GM12874 (cell line): ENCODE data around the gene TTLL4.
A peak's percentile ranks its signal among the peaks of the same experiment; 100 is the strongest.

Experiments used
- CTCF ChIP-seq: IDR thresholded peaks from 2 replicates; pipeline ENCODE4 v1.5.1; 2011; ENCODE audit warnings: low read depth, mild to moderate bottlenecking, control low read depth, low read length, moderate library complexity; ENCODE audit not compliant: insufficient read depth

Gene TTLL4

DNA sequence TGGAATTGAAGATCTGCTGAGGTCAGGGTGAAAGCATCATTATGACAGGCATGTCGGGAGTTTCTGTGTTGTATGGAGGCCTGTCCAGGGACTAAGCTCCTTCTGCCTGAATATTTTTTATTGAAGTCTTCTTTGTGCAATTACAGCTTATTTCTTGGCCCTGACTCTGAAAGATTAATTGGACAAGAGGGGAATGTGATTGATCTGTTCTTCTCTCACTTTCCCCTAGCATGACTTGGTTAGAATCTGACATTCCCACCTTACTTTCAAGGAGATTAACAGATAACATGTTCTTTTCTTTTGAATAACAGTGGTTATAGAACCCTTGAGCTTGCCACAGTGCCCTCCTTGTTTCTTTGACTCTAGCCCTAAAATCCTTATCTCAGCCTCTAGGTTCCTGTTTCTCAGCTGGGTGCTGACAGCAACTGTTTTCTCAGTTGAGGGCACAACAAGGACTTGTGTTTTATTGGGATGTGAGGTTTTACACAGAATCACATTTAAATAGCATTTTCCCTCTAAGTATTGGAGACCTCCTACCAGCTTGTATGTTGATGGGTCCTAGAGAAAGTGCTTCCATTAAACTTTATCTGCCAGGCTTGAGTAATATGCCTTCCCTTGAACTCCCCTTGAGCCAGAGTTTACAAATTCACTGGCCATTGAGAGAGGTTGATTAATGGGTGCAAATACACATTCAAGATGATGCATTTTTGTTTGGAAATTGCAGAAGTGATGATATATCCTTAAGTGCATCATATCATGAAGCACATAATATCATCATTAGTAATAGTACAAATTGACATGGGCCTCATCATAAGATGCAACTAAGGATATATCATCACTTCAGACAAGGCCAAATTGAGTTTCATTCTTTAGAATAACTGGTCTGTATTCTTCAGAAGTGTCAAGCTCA lies 12.5 kb downstream of the TTLL4 start:
- no peak for TF ChIP-seq CTCF

DNA sequence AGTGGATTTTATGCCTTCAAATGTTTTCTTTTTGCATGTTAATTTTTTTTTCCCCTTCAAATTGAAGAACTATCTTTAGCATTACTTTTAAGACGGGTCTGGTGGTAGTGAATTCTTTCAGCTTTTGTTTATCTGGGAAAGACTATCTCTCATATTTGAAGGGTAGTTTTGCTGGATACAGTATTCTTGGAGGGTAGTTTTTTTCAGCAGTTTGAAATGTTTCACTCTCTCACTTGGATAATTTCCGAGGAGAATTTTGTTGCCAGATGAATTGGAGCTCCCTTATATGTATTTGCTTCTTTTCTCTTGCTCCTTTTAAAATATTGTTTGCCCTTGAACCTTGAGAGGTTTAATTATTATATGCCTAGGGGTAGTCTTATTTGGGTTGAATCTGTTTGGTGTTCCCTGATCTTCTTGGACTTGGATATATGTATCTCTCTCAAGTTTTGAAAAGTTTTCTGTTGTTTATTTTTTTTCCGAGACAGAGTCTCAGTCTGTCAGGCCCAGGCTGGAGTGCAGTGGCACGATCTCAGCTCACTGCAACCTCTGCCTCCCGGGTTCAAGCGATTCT lies 15.5 kb downstream of the TTLL4 start:
- TF ChIP-seq CTCF = no peak

GRCh38 chr2:218727502-218728165 lies 17.0 kb downstream of the TTLL4 start:
- peak; percentile 31; the same call in 1 of the 2 replicates for TF ChIP-seq CTCF

DNA sequence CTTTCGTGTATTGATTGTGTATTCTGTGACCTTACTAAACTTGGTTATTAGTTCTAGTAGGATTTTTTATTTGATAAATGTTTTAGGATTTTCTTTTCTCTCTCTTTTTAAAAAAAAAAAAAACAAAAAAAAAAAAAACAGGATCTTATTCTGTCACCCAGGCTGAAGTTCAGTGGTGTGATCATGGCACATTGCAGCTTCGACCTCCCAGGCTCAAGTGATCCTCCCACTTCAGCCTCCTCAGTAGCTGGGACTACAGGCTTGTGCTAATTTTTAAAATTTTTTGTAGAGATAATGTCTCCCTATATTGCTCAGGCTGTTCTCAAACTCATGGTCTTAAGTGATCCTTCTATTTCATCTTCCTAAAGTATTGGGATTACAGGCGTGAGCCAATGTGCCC lies 19.0 kb downstream of the TTLL4 start:
- TF ChIP-seq CTCF = no peak

DNA sequence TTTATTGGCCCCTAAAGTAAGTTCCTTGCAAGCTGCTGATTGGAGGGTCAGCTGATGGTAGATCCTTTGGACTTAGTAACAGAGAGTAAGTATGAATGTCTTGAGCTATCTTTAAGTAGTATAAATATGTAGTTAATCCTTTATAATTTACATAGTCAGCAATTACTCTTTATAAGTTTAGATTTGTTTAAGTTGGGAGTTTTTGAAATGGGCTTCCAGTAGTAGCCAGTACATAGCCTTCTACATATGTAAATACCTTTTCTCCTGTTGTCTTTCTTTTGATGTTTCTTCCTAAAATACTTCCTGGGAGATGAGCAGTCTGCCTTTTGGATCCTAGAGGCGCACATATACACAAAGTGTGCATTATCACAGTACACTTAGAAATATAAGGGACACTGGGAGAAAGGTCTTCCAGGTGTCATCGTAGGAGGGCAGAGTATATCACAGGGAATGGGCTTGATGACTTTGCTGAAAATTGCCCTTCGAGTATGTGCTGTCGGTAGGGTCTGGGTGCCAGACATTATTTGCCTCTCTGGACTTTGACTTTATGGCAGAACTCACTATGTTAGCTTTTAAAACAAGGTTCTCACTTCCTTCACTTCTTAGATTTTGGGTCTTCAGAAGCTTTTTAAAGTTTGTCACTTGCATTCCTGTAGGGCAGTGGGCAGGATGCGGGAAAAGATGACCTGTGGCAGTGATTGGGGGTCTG lies 21.6 kb downstream of the TTLL4 start:
- no peak for TF ChIP-seq CTCF

DNA sequence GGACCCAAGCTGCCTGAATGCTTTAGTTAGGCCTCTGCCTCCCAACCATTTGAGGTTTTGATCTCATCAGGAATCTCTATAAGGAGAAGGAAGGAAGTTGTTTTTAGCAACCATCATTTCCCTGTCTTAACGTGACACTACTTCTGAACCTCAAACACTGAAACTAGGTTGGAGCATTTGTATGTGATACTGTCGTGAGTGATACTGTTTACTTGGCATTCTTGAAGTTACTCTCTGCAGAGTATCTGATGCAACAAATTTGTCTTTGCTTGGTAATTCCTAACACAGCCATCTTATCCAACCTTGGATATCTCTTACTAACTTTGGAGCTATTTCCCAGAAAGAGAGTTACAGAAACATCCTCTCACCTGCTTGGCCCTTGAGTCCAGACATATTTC lies 22.1 kb downstream of the TTLL4 start:
- no peak for TF ChIP-seq CTCF
